WTC11 (cell line): ENCODE measurements around the gene CDCA5. TPM values are rescaled to one million over a fixed set of nuclear protein-coding genes. Genes with fewer than 3 reads are reported as not detected.

ENCODE experiments used
- ATAC-seq: fragments of 200-7000 bp; cut with Tn5 transposase; 2 replicates; pipeline ENCODE4 v1.10.0; 2021; ENCODE audit warnings: mild to moderate bottlenecking, moderate library complexity
- CTCF ChIA-PET: fragments of 300-600 bp; sonication (Branson Sonifier 250); formaldehyde crosslinking; loops from one replicate; lab custom pipeline; 2021; ENCODE audit warnings: antibody characterized with exemption; lab: Charles Lee
- POLR2A ChIA-PET: fragments of 350-600 bp; sonication (Branson Sonifier 250); formaldehyde crosslinking; loops from one replicate; lab custom pipeline; 2021; ENCODE audit warnings: antibody characterized with exemption; lab: Charles Lee
- DNase-seq: peaks from one replicate; pipeline ENCODE4 v3.0.0; 2021; ENCODE audit warnings: low spot score
- H3K27ac Mint-ChIP-seq: 2 replicates; pipeline ENCODE4 v1.8.0; 2021; ENCODE audit warnings: mixed read lengths
- H3K27me3 Mint-ChIP-seq: 2 replicates; pipeline ENCODE4 v1.8.0; 2021; ENCODE audit warnings: low read depth, mild to moderate bottlenecking, moderate library complexity, mixed read lengths
- H3K36me3 Mint-ChIP-seq: 2 replicates; pipeline ENCODE4 v1.8.0; 2021; ENCODE audit warnings: mixed read lengths
- H3K4me1 Mint-ChIP-seq: 2 replicates; pipeline ENCODE4 v1.8.0; 2022; ENCODE audit warnings: mixed read lengths
- H3K4me3 Mint-ChIP-seq: 2 replicates; pipeline ENCODE4 v1.8.0; 2021; ENCODE audit warnings: mild to moderate bottlenecking, moderate library complexity, mixed read lengths
- H3K9me3 Mint-ChIP-seq: 2 replicates; pipeline ENCODE4 v1.8.0; 2021; ENCODE audit warnings: mixed read lengths
- ATF1 ChIP-seq: sonication (generic); formaldehyde crosslinking; IDR thresholded peaks from 2 replicates; pipeline ENCODE4 v1.8.1; 2023; ENCODE audit warnings: mild to moderate bottlenecking, moderate library complexity, missing genetic modification reagents
- EMX1 ChIP-seq: fragments of 250-450 bp; sonication (Bioruptor Pico); IDR thresholded peaks from 2 replicates; pipeline ENCODE4 v1.8.0; 2021; ENCODE audit warnings: mild to moderate bottlenecking
- GABPB1 ChIP-seq: sonication (generic); formaldehyde crosslinking; IDR thresholded peaks from 2 replicates; pipeline ENCODE4 v1.8.1; 2023; ENCODE audit warnings: mild to moderate bottlenecking, missing genetic modification reagents
- JAZF1 ChIP-seq: fragments of 250-450 bp; sonication (Bioruptor Pico); IDR thresholded peaks from 2 replicates; pipeline ENCODE4 v1.9.0; 2021; ENCODE audit warnings: moderate library complexity, mild to moderate bottlenecking, inconsistent platforms
- NR2C2 ChIP-seq: sonication (generic); formaldehyde crosslinking; IDR thresholded peaks from 2 replicates; pipeline ENCODE4 v1.8.0; 2022; ENCODE audit warnings: mild to moderate bottlenecking, missing genetic modification reagents
- SOX15 ChIP-seq: fragments of 250-450 bp; sonication (Bioruptor Pico); IDR thresholded peaks from 2 replicates; pipeline ENCODE4 v1.9.0; 2021; ENCODE audit warnings: mild to moderate bottlenecking
- SP1 ChIP-seq: sonication (generic); formaldehyde crosslinking; conservative IDR thresholded peaks from 2 replicates; pipeline ENCODE4 v1.8.1; 2022; ENCODE audit warnings: missing genetic modification reagents
- TEAD1 ChIP-seq: sonication (generic); formaldehyde crosslinking; IDR thresholded peaks from 2 replicates; pipeline ENCODE4 v1.8.0; 2022; ENCODE audit warnings: mild to moderate bottlenecking, missing genetic modification reagents
- ZNF121 ChIP-seq: sonication (generic); formaldehyde crosslinking; IDR thresholded peaks from 2 replicates; pipeline ENCODE4 v1.8.0; 2023; ENCODE audit warnings: missing genetic modification reagents
- ZNF232 ChIP-seq: sonication (generic); formaldehyde crosslinking; IDR thresholded peaks from 2 replicates; pipeline ENCODE4 v1.8.0; 2022; ENCODE audit warnings: mild to moderate bottlenecking, missing genetic modification reagents
- ZNF423 ChIP-seq: fragments of 250-450 bp; sonication (Bioruptor Pico); IDR thresholded peaks from 2 replicates; pipeline ENCODE4 v2.1.2; 2022; ENCODE audit warnings: mild to moderate bottlenecking, moderate library complexity
- total RNA-seq: library from RNA; stranded (reverse); gene quantifications from 3 replicates; pipeline ENCODE4 v1.2.3, GENCODE V29; 2021
- TF ChIP-seq, protein P1 (sequence below): fragments of 250-450 bp; sonication (Bioruptor Pico); conservative IDR thresholded peaks from 2 replicates; pipeline ENCODE4 v1.9.0; 2021; ENCODE audit warnings: mild to moderate bottlenecking
- TF ChIP-seq, protein P2 (sequence below): fragments of 250-450 bp; sonication (Bioruptor Pico); IDR thresholded peaks from 2 replicates; pipeline ENCODE4 v1.9.0; 2021; ENCODE audit warnings: mild to moderate bottlenecking, borderline replicate concordance
- TF ChIP-seq, protein P3 (sequence below): sonication (generic); formaldehyde crosslinking; IDR thresholded peaks from 2 replicates; pipeline ENCODE4 v1.8.1; 2022; ENCODE audit warnings: low read depth, mild to moderate bottlenecking, moderate library complexity, missing genetic modification reagents, borderline replicate concordance
- TF ChIP-seq, protein P4 (sequence below): fragments of 250-450 bp; sonication (Bioruptor Pico); IDR thresholded peaks from 2 replicates; pipeline ENCODE4 v1.9.0; 2021; ENCODE audit warnings: moderate library complexity, mild to moderate bottlenecking, inconsistent platforms, borderline replicate concordance
- TF ChIP-seq, protein P5 (sequence below): sonication (generic); formaldehyde crosslinking; IDR thresholded peaks from 2 replicates; pipeline ENCODE4 v1.8.0; 2023; ENCODE audit warnings: missing genetic modification reagents

CDCA5 gene
- total RNA-seq, 1 experiment from 2014 or later, result 95.9 TPM

DNA sequence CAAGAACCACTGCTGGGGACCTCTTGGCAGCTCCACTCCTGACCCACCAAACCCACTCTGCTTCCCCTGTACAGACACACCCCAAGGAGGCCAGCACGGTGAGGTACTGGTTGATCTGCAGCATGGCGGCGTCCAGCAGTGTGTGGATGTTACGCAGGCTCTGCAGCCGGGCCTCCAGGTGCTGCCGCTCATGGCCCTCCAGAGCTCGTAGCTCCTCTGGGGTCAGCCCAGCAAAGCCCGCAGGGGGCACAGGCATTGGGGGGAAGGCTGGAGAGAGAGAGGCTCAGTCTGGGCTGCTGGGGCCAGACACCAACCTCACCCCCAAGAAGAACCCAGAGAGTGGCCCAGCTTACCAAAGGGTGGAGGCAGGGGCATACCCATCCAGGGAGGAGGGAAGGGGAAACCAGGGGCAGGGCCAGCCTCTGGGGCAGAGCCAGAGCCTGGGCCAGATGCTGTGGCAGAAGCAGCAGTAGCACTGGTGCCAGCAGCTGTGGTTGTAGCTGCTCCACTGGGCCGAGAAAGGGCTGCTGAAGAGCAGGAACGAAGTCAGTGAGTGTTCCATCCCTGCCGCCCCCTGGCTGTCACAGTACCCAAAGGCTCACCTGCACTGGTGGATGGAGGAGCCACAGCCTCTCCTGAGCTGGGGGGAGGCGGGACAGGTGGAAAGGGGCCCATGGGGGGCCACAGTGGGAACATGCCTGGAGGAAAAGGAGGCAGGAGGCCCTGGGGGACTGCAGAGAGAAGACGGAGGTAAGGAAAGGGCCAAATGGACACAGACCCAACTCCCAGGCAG lies 46.0 kb upstream of the CDCA5 start:
- no peaks in the 10 kb centered on the region for H3K27me3 Mint-ChIP-seq
- H3K4me1 Mint-ChIP-seq, result peaks cover 12% of the 10 kb centered on the region
- POLR2A ChIA-PET, result no interaction called here
- H3K36me3 Mint-ChIP-seq, result peaks cover 37% of the 10 kb centered on the region
- ATAC-seq (no peak), DNase-seq (no peak)
- H3K9me3 Mint-ChIP-seq, result no peaks in the 10 kb centered on the region
- H3K27ac Mint-ChIP-seq, result no peak overlapping the region
- TF ChIP-seq SP1 (CRISPR knock-in tag) (no peak), ATF1 (CRISPR knock-in tag) (no peak), NR2C2 (no peak), TEAD1 (no peak), ZNF121 (CRISPR knock-in tag) (no peak), ZNF423 (CRISPR knock-in tag) (no peak), SOX15 (CRISPR knock-in tag) (no peak), GABPB1 (CRISPR knock-in tag) (no peak), EMX1 (CRISPR knock-in tag) (no peak), JAZF1 (CRISPR knock-in tag) (no peak), ZNF232 (CRISPR knock-in tag) (no peak)
- TF ChIP-seq, protein P1, sequence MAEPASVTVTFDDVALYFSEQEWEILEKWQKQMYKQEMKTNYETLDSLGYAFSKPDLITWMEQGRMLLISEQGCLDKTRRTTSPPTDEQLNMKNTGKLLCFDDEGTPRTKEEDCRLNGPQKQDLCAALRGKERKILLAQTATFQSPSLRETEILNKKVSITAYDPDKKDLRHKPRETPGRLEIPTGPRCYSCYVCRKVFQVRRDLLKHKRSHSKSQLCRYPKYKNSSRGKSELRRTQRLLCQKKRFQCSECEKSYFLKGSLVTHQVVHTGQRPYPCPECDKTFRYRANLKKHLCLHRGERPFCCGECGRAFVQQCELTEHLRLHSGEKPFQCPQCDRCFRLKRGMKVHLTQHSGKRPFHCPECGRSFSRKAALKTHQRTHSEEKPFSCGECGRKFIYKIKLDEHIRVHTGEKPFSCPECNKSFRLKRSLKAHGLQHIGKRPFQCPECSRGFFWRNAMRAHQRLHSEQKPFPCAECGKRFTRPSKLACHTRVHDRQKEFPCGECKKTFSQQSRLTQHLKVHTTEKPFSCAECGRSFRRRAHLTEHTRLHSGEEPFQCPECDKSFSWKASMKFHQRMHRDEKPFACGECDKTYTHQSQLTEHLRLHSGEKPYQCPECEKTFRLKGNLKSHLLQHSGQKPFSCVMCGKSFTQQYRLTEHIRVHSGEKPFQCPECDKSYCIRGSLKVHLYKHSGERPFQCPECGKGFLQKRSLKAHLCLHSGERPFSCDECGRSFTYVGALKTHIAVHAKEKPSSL (CRISPR knock-in tag), result no peak
- TF ChIP-seq, protein P2, sequence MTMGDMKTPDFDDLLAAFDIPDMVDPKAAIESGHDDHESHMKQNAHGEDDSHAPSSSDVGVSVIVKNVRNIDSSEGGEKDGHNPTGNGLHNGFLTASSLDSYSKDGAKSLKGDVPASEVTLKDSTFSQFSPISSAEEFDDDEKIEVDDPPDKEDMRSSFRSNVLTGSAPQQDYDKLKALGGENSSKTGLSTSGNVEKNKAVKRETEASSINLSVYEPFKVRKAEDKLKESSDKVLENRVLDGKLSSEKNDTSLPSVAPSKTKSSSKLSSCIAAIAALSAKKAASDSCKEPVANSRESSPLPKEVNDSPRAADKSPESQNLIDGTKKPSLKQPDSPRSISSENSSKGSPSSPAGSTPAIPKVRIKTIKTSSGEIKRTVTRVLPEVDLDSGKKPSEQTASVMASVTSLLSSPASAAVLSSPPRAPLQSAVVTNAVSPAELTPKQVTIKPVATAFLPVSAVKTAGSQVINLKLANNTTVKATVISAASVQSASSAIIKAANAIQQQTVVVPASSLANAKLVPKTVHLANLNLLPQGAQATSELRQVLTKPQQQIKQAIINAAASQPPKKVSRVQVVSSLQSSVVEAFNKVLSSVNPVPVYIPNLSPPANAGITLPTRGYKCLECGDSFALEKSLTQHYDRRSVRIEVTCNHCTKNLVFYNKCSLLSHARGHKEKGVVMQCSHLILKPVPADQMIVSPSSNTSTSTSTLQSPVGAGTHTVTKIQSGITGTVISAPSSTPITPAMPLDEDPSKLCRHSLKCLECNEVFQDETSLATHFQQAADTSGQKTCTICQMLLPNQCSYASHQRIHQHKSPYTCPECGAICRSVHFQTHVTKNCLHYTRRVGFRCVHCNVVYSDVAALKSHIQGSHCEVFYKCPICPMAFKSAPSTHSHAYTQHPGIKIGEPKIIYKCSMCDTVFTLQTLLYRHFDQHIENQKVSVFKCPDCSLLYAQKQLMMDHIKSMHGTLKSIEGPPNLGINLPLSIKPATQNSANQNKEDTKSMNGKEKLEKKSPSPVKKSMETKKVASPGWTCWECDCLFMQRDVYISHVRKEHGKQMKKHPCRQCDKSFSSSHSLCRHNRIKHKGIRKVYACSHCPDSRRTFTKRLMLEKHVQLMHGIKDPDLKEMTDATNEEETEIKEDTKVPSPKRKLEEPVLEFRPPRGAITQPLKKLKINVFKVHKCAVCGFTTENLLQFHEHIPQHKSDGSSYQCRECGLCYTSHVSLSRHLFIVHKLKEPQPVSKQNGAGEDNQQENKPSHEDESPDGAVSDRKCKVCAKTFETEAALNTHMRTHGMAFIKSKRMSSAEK (CRISPR knock-in tag), result no peak
- TF ChIP-seq, protein P3, sequence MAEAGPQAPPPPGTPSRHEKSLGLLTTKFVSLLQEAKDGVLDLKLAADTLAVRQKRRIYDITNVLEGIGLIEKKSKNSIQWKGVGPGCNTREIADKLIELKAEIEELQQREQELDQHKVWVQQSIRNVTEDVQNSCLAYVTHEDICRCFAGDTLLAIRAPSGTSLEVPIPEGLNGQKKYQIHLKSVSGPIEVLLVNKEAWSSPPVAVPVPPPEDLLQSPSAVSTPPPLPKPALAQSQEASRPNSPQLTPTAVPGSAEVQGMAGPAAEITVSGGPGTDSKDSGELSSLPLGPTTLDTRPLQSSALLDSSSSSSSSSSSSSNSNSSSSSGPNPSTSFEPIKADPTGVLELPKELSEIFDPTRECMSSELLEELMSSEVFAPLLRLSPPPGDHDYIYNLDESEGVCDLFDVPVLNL (CRISPR knock-in tag), result no peak
- TF ChIP-seq, protein P4, sequence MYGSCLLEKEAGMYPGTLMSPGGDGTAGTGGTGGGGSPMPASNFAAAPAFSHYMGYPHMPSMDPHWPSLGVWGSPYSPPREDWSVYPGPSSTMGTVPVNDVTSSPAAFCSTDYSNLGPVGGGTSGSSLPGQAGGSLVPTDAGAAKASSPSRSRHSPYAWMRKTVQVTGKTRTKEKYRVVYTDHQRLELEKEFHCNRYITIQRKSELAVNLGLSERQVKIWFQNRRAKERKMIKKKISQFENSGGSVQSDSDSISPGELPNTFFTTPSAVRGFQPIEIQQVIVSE (CRISPR knock-in tag), result no peak
- TF ChIP-seq, protein P5, sequence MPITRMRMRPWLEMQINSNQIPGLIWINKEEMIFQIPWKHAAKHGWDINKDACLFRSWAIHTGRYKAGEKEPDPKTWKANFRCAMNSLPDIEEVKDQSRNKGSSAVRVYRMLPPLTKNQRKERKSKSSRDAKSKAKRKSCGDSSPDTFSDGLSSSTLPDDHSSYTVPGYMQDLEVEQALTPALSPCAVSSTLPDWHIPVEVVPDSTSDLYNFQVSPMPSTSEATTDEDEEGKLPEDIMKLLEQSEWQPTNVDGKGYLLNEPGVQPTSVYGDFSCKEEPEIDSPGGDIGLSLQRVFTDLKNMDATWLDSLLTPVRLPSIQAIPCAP (CRISPR knock-in tag), result no peak
- CTCF ChIA-PET, result interaction anchor here (0.9 to 3.1 kb wide), 8 partner anchors 8 to 186 kb away, joined by 3 to 13 read pairs (median 4); partner anchors contain the start of genes CAPN1, FAU, MRPL49 and TM7SF2
- no peak overlapping the region for H3K4me3 Mint-ChIP-seq
